Mesothelial cell of epicardium (in vitro differentiated cells): Measurements from ENCODE around the gene ANKRD63. TPM values are rescaled to one million over a fixed set of nuclear protein-coding genes. Genes with fewer than 3 reads are reported as not detected.

Experiments
- DNase-seq, 2 experiments: peaks; one replicate each; pipeline ENCODE4 v3.0.0; 2021; ENCODE audit warnings: low spot score in 2 of 2; ENCODE audit not compliant: unreplicated experiment in 2 of 2
- H3K27ac Mint-ChIP-seq: 2 replicates; pipeline ENCODE4 v1.8.0; 2021; ENCODE audit warnings: mixed read lengths
- H3K27me3 Mint-ChIP-seq: 2 replicates; pipeline ENCODE4 v1.8.0; 2021; ENCODE audit warnings: low read depth, mixed read lengths
- H3K36me3 Mint-ChIP-seq: 2 replicates; pipeline ENCODE4 v1.8.0; 2021; ENCODE audit warnings: mixed read lengths
- H3K4me1 Mint-ChIP-seq: 2 replicates; pipeline ENCODE4 v1.8.0; 2021; ENCODE audit warnings: mixed read lengths
- H3K4me3 Mint-ChIP-seq: 2 replicates; pipeline ENCODE4 v1.8.0; 2021; ENCODE audit warnings: mild to moderate bottlenecking, moderate library complexity, mixed read lengths
- H3K9me3 Mint-ChIP-seq: 2 replicates; pipeline ENCODE4 v1.8.0; 2021; ENCODE audit warnings: mixed read lengths
- CTCF ChIP-seq: fragments of 200-600 bp; sonication (generic); IDR thresholded peaks from one replicate; pipeline ENCODE4 v1.5.0; 2021; ENCODE audit warnings: antibody characterized with exemption; ENCODE audit not compliant: unreplicated experiment
- total RNA-seq: library from RNA; stranded (reverse); gene quantifications from 3 replicates; pipeline ENCODE4 v1.2.1, GENCODE V29; 2021

ANKRD63 gene
- total RNA-seq, 1 donor from 2014 or later, result 0.31 TPM

- Mint-ChIP-seq H3K4me1 (peaks cover 27% of the 10 kb centered on the region), H3K4me3 (no peak overlapping the region), H3K27me3 (peaks cover 32% of the 10 kb centered on the region), H3K36me3 (no peaks in the 10 kb centered on the region), H3K27ac (no peak overlapping the region), H3K9me3 (no peaks in the 10 kb centered on the region)
- TF ChIP-seq CTCF, result no peak
- no peak for DNase-seq
Measured at GRCh38 chr15:40249477-40250303, 33.2 kb downstream of the ANKRD63 start.

GRCh38 chr15:40248006-40248783, 34.7 kb downstream of the ANKRD63 start:
- H3K27me3 Mint-ChIP-seq, result peaks cover 19% of the 10 kb centered on the region
- no peak overlapping the region for H3K4me3 Mint-ChIP-seq
- DNase-seq, result no peak
- TF ChIP-seq CTCF, result no peak
- no peak overlapping the region for H3K27ac Mint-ChIP-seq
- H3K4me1 Mint-ChIP-seq, result peaks cover 20% of the 10 kb centered on the region
- H3K9me3 Mint-ChIP-seq, result no peaks in the 10 kb centered on the region
- H3K36me3 Mint-ChIP-seq, result no peaks in the 10 kb centered on the region

- no peak for DNase-seq
- Mint-ChIP-seq H3K9me3 (no peaks in the 10 kb centered on the region), H3K27me3 (peaks cover 15% of the 10 kb centered on the region), H3K4me1 (peaks cover 17% of the 10 kb centered on the region), H3K36me3 (no peaks in the 10 kb centered on the region), H3K4me3 (no peak overlapping the region), H3K27ac (no peak overlapping the region)
- no peak for TF ChIP-seq CTCF
Measured at GRCh38 chr15:40247406-40247971, 35.4 kb downstream of the ANKRD63 start.

- no peak for TF ChIP-seq CTCF
- no peaks in the 10 kb centered on the region for H3K36me3 Mint-ChIP-seq
- H3K4me3 Mint-ChIP-seq, result no peak overlapping the region
- peaks cover 17% of the 10 kb centered on the region for H3K4me1 Mint-ChIP-seq
- no peaks in the 10 kb centered on the region for H3K9me3 Mint-ChIP-seq
- H3K27ac Mint-ChIP-seq, result peak overlapping the region; percentile 47
- DNase-seq, result no peak
- H3K27me3 Mint-ChIP-seq, result peaks cover 11% of the 10 kb centered on the region
Measured at GRCh38 chr15:40246496-40247280, 36.2 kb downstream of the ANKRD63 start.
